Nephron (organoid): ENCODE measurements around the gene KCNJ10.

Source experiments
- H3K27ac Mint-ChIP-seq, 3 experiments: 2 replicates each; pipeline ENCODE4 v1.8.0; 2020; ENCODE audit warnings: mixed read lengths in 3 of 3, mild to moderate bottlenecking in 2 of 3, moderate library complexity in 1 of 3
- H3K27me3 Mint-ChIP-seq: 2 replicates; pipeline ENCODE4 v1.8.0; 2021; ENCODE audit warnings: low read depth, mild to moderate bottlenecking, moderate library complexity, mixed read lengths
- H3K36me3 Mint-ChIP-seq: 2 replicates; pipeline ENCODE4 v1.8.0; 2020; ENCODE audit warnings: low read depth, mixed read lengths
- H3K4me1 Mint-ChIP-seq: 2 replicates; pipeline ENCODE4 v1.8.0; 2020; ENCODE audit warnings: mixed read lengths
- H3K4me3 Mint-ChIP-seq, 3 experiments: 2 replicates each; pipeline ENCODE4 v1.8.0; 2020; ENCODE audit warnings: mild to moderate bottlenecking in 3 of 3, mixed read lengths in 3 of 3, moderate library complexity in 2 of 3
- H3K9me3 Mint-ChIP-seq: 2 replicates; pipeline ENCODE4 v1.8.0; 2020; ENCODE audit warnings: mixed read lengths
- TF ChIP-seq, protein P1 (sequence below), 3 experiments: fragments of 200-600 bp; sonication (generic); IDR thresholded peaks; one replicate each; pipeline ENCODE4 v1.5.0; 2021; ENCODE audit warnings: antibody characterized with exemption in 3 of 3; ENCODE audit not compliant: unreplicated experiment in 3 of 3

The KCNJ10 gene

GRCh38 chr1:159989581-159989980 lies 80.4 kb downstream of the KCNJ10 start:
- H3K9me3 Mint-ChIP-seq, result no peaks in the 10 kb centered on the region
- H3K27me3 Mint-ChIP-seq, result peaks cover 23% of the 10 kb centered on the region
- no peak overlapping the region for H3K27ac Mint-ChIP-seq
- no peaks in the 10 kb centered on the region for H3K4me1 Mint-ChIP-seq
- H3K4me3 Mint-ChIP-seq, result no peak overlapping the region
- H3K36me3 Mint-ChIP-seq, result no peaks in the 10 kb centered on the region
- TF ChIP-seq, protein P1, sequence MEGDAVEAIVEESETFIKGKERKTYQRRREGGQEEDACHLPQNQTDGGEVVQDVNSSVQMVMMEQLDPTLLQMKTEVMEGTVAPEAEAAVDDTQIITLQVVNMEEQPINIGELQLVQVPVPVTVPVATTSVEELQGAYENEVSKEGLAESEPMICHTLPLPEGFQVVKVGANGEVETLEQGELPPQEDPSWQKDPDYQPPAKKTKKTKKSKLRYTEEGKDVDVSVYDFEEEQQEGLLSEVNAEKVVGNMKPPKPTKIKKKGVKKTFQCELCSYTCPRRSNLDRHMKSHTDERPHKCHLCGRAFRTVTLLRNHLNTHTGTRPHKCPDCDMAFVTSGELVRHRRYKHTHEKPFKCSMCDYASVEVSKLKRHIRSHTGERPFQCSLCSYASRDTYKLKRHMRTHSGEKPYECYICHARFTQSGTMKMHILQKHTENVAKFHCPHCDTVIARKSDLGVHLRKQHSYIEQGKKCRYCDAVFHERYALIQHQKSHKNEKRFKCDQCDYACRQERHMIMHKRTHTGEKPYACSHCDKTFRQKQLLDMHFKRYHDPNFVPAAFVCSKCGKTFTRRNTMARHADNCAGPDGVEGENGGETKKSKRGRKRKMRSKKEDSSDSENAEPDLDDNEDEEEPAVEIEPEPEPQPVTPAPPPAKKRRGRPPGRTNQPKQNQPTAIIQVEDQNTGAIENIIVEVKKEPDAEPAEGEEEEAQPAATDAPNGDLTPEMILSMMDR (IDR thresholded peaks at IDR 0.05; ENCODE audit: unreplicated experiment in 3 of 3), result no peak

GRCh38 chr1:159988006-159988405 lies 82.0 kb downstream of the KCNJ10 start:
- no peak overlapping the region for H3K4me3 Mint-ChIP-seq
- H3K36me3 Mint-ChIP-seq, result no peaks in the 10 kb centered on the region
- H3K4me1 Mint-ChIP-seq, result no peaks in the 10 kb centered on the region
- H3K9me3 Mint-ChIP-seq, result no peaks in the 10 kb centered on the region
- TF ChIP-seq, protein P1 (IDR thresholded peaks at IDR 0.05; ENCODE audit: unreplicated experiment in 3 of 3), result no peak
- peaks cover 17% of the 10 kb centered on the region for H3K27me3 Mint-ChIP-seq
- H3K27ac Mint-ChIP-seq, result no peak overlapping the region

DNA sequence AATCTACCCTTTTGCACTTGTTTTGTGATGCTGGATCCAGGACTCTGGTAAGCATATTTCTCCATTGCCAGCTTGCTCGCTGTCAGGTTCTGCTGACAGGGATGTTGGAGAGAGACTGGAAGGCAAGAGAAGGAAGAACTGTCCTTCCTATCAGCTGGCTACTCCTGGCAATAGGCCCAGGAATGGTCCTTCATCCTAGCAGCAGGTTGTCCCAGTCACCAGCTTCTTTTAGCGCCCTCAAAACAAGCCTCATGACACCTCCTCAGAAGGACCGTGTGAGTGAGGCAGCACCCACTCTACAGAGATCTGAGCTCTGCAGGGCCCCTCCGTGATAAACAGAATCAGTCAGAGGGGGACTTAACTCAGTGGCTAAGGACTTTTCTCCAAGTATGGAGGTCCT lies 82.8 kb downstream of the KCNJ10 start:
- no peaks in the 10 kb centered on the region for H3K9me3 Mint-ChIP-seq
- H3K4me1 Mint-ChIP-seq, result no peaks in the 10 kb centered on the region
- no peaks in the 10 kb centered on the region for H3K36me3 Mint-ChIP-seq
- TF ChIP-seq, protein P1 (IDR thresholded peaks at IDR 0.05; ENCODE audit: unreplicated experiment in 3 of 3), result no peak
- peaks cover 12% of the 10 kb centered on the region for H3K27me3 Mint-ChIP-seq
- H3K4me3 Mint-ChIP-seq, result no peak overlapping the region
- no peak overlapping the region for H3K27ac Mint-ChIP-seq

GRCh38 chr1:159986531-159986930 lies 83.4 kb downstream of the KCNJ10 start:
- Mint-ChIP-seq H3K4me3 (no peak overlapping the region), H3K36me3 (no peaks in the 10 kb centered on the region), H3K27ac (no peak overlapping the region), H3K4me1 (no peaks in the 10 kb centered on the region), H3K9me3 (no peaks in the 10 kb centered on the region), H3K27me3 (peaks cover 8% of the 10 kb centered on the region)
- TF ChIP-seq, protein P1 (IDR thresholded peaks at IDR 0.05; ENCODE audit: unreplicated experiment in 3 of 3), result no peak

DNA sequence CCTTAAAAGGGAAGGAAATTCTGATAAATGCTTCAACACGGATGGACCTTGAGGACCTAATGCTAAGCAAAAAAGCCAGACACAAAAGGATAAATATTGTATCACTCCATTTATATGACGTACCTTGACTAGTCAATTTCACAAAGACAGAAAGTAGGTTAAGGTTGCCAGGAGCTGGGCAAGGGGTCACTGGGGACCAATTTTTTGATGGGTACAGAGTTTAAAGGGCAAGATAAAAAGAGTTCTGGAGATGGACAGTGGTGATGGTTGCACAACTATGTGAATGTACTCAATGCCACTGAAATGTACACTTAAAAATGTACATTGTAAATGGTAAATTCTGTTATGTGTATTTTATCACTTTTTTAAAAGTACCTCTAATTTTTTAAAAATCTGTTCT lies 83.9 kb downstream of the KCNJ10 start:
- Mint-ChIP-seq H3K27ac (no peak overlapping the region), H3K36me3 (no peaks in the 10 kb centered on the region), H3K4me1 (no peaks in the 10 kb centered on the region), H3K4me3 (no peak overlapping the region), H3K9me3 (no peaks in the 10 kb centered on the region), H3K27me3 (peaks cover 4% of the 10 kb centered on the region)
- TF ChIP-seq, protein P1 (IDR thresholded peaks at IDR 0.05; ENCODE audit: unreplicated experiment in 3 of 3), result no peak

GRCh38 chr1:159985473-159985872 lies 84.5 kb downstream of the KCNJ10 start:
- no peak overlapping the region for H3K27ac Mint-ChIP-seq
- TF ChIP-seq, protein P1 (IDR thresholded peaks at IDR 0.05; ENCODE audit: unreplicated experiment in 3 of 3), result no peak
- H3K36me3 Mint-ChIP-seq, result no peaks in the 10 kb centered on the region
- peaks cover 4% of the 10 kb centered on the region for H3K27me3 Mint-ChIP-seq
- no peaks in the 10 kb centered on the region for H3K4me1 Mint-ChIP-seq
- no peaks in the 10 kb centered on the region for H3K9me3 Mint-ChIP-seq
- H3K4me3 Mint-ChIP-seq, result no peak overlapping the region
